ENCODE data around the gene ADM5.

The ADM5 gene

GRCh38 chr19:49656456-49657109 lies 32.8 kb upstream of the ADM5 start:
- peaks cover 59% of the 10 kb centered on the region for H3K36me3 ChIP-seq (ENCODE audit: control insufficient read depth, insufficient read depth, low read length)
- no peak for DNase-seq (ENCODE audit: extremely low read depth, insufficient read length)
- no peak overlapping the region for H3K4me3 ChIP-seq (replicated peaks; ENCODE audit: low read depth, low read length)
- TF ChIP-seq, protein P1, sequence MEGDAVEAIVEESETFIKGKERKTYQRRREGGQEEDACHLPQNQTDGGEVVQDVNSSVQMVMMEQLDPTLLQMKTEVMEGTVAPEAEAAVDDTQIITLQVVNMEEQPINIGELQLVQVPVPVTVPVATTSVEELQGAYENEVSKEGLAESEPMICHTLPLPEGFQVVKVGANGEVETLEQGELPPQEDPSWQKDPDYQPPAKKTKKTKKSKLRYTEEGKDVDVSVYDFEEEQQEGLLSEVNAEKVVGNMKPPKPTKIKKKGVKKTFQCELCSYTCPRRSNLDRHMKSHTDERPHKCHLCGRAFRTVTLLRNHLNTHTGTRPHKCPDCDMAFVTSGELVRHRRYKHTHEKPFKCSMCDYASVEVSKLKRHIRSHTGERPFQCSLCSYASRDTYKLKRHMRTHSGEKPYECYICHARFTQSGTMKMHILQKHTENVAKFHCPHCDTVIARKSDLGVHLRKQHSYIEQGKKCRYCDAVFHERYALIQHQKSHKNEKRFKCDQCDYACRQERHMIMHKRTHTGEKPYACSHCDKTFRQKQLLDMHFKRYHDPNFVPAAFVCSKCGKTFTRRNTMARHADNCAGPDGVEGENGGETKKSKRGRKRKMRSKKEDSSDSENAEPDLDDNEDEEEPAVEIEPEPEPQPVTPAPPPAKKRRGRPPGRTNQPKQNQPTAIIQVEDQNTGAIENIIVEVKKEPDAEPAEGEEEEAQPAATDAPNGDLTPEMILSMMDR (IDR thresholded peaks at IDR 0.05; ENCODE audit: insufficient read depth, low read length, poor library complexity, severe bottlenecking): no peak
- H3K27me3 ChIP-seq (replicated peaks; ENCODE audit: control insufficient read depth, insufficient read depth, low read length): no peaks in the 10 kb centered on the region

DNA sequence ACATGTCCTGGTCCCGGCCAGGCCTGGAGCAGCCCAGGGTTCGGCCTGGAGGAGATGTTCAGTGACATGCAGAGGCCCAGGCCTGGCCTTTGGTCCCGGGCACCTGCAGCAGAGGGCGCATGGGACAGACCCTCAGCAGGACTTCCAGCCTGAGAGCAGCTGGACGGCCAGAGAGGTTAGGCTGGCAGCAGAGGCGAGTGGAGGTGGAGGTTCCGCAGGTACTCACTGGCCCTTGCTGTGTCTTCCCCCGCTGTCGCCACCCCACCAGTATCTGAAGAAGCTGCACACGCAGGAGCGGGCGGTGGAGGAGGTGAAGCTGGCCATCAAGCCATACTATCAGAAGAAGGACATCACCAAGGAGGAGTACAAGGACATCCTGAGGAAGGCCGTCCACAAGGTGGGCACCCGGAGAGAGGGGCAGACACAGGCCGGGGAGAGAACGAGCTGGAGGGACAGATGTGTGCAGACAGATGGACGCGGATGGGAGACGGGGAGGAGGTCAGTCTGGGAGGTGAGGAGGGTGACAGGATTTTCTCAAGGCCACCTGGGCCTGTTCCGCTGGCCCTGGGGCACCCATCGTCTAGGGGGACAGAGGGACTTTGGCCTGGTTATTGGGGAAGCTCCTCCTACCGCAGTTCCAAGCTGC lies 31.8 kb upstream of the ADM5 start:
- Histone ChIP-seq H3K36me3 (ENCODE audit: control insufficient read depth, insufficient read depth, low read length) (peaks cover 67% of the 10 kb centered on the region), H3K4me3 (replicated peaks; ENCODE audit: low read depth, low read length) (no peak overlapping the region), H3K27me3 (replicated peaks; ENCODE audit: control insufficient read depth, insufficient read depth, low read length) (no peaks in the 10 kb centered on the region)
- DNase-seq (ENCODE audit: extremely low read depth, insufficient read length): no peak
- TF ChIP-seq, protein P1 (IDR thresholded peaks at IDR 0.05; ENCODE audit: insufficient read depth, low read length, poor library complexity, severe bottlenecking): no peak

- no peak overlapping the region for H3K4me3 ChIP-seq (replicated peaks; ENCODE audit: low read depth, low read length)
- no peak for DNase-seq (ENCODE audit: extremely low read depth, insufficient read length)
- TF ChIP-seq, protein P1 (IDR thresholded peaks at IDR 0.05; ENCODE audit: insufficient read depth, low read length, poor library complexity, severe bottlenecking): no peak
- H3K36me3 ChIP-seq (ENCODE audit: control insufficient read depth, insufficient read depth, low read length): peaks cover 67% of the 10 kb centered on the region
- no peaks in the 10 kb centered on the region for H3K27me3 ChIP-seq (replicated peaks; ENCODE audit: control insufficient read depth, insufficient read depth, low read length)
Measured at GRCh38 chr19:49658139-49658517, 31.3 kb upstream of the ADM5 start.

DNA sequence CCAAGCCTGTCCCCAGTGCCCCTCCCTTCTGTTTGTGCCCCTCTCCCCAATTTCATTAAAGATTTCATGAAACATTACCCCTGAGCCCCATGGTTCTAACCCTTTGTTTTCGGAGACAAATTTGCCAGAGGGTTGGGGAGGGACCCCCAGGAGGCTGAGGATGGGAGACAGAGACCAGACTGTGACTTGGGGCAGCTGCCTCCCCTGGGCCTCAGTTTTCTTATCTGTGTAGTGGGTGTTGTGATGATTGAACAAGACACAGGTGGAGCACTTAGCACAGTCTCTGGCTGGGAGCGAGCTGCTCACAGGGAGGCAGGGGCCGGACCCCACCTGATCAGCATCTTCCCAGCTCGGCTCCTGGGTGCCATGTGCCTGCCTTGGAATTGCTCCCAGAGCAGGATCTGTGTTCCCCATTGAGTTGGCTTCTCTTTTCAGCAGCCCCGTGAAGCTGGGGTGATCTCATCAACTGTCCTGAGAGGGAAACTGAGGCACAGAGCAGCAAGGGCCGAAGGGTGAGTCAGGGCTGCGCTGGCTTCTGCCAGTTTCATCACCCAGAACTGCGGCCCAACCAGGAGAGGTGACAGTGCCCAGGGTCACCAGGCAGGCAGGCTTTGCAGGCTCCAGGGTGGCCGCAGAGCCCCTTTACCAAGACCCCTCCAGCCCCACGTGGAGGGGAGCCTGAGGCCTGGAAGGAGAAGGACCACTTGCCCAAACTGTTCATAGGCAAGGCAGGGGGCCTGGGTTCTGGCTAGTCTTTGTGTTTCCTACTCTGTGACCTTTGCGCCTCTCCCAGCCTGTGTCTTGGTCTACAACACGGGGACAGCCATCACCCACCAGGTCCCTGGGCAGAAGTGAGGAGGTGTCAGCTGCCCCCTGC lies 30.6 kb upstream of the ADM5 start:
- no peaks in the 10 kb centered on the region for H3K27me3 ChIP-seq (replicated peaks; ENCODE audit: control insufficient read depth, insufficient read depth, low read length)
- DNase-seq (ENCODE audit: extremely low read depth, insufficient read length): no peak
- TF ChIP-seq, protein P1 (IDR thresholded peaks at IDR 0.05; ENCODE audit: insufficient read depth, low read length, poor library complexity, severe bottlenecking): no peak
- no peak overlapping the region for H3K4me3 ChIP-seq (replicated peaks; ENCODE audit: low read depth, low read length)
- peaks cover 67% of the 10 kb centered on the region for H3K36me3 ChIP-seq (ENCODE audit: control insufficient read depth, insufficient read depth, low read length)

- H3K36me3 ChIP-seq (ENCODE audit: control insufficient read depth, insufficient read depth, low read length): peaks cover 59% of the 10 kb centered on the region
- H3K4me3 ChIP-seq (replicated peaks; ENCODE audit: low read depth, low read length): no peak overlapping the region
- TF ChIP-seq, protein P1 (IDR thresholded peaks at IDR 0.05; ENCODE audit: insufficient read depth, low read length, poor library complexity, severe bottlenecking): no peak
- DNase-seq (ENCODE audit: extremely low read depth, insufficient read length): no peak
- no peaks in the 10 kb centered on the region for H3K27me3 ChIP-seq (replicated peaks; ENCODE audit: control insufficient read depth, insufficient read depth, low read length)
Measured at GRCh38 chr19:49660338-49660961, 28.9 kb upstream of the ADM5 start.
